Raji (cell line): Measurements from ENCODE around the gene C10orf53.

Experiments
- POLR2A ChIP-seq: IDR thresholded peaks from 2 replicates; pipeline ENCODE4 v1.6.1; 2011; ENCODE audit warnings: low read depth, low read length, control low read depth; ENCODE audit not compliant: insufficient read depth

C10orf53 gene

GRCh38 chr10:49663596-49663995 lies 15.9 kb upstream of the C10orf53 start:
- no peak for TF ChIP-seq POLR2A

GRCh38 chr10:49664006-49664841 lies 15.2 kb upstream of the C10orf53 start:
- no peak for TF ChIP-seq POLR2A

- no peak for TF ChIP-seq POLR2A
Measured at GRCh38 chr10:49664842-49665355, 14.6 kb upstream of the C10orf53 start.

- no peak for TF ChIP-seq POLR2A
Measured at GRCh38 chr10:49666054-49666615, 13.3 kb upstream of the C10orf53 start.

GRCh38 chr10:49666685-49667084 lies 12.8 kb upstream of the C10orf53 start:
- no peak for TF ChIP-seq POLR2A

GRCh38 chr10:49667991-49668390 lies 11.5 kb upstream of the C10orf53 start:
- TF ChIP-seq POLR2A, result no peak

- TF ChIP-seq POLR2A, result no peak
Measured at GRCh38 chr10:49668684-49669083, 10.8 kb upstream of the C10orf53 start.

- no peak for TF ChIP-seq POLR2A
Measured at GRCh38 chr10:49678827-49679479, 498 bp upstream of the C10orf53 start.

GRCh38 chr10:49682879-49683278 lies 3.4 kb downstream of the C10orf53 start:
- no peak for TF ChIP-seq POLR2A

GRCh38 chr10:49686651-49687050 lies 7.2 kb downstream of the C10orf53 start:
- no peak for TF ChIP-seq POLR2A

- no peak for TF ChIP-seq POLR2A
Measured at GRCh38 chr10:49688261-49688846, 8.9 kb downstream of the C10orf53 start.

GRCh38 chr10:49688920-49689319 lies 9.5 kb downstream of the C10orf53 start:
- no peak for TF ChIP-seq POLR2A

- no peak for TF ChIP-seq POLR2A
Measured at GRCh38 chr10:49689882-49690510, 10.5 kb downstream of the C10orf53 start.

- no peak for TF ChIP-seq POLR2A
Measured at GRCh38 chr10:49690698-49691356, 11.4 kb downstream of the C10orf53 start.
